ENCODE data around the gene FGFBP3.

FGFBP3 gene, protein sequence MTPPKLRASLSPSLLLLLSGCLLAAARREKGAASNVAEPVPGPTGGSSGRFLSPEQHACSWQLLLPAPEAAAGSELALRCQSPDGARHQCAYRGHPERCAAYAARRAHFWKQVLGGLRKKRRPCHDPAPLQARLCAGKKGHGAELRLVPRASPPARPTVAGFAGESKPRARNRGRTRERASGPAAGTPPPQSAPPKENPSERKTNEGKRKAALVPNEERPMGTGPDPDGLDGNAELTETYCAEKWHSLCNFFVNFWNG
- total RNA-seq, result 1.2 to 3.0 (median 1.8) reads per million in 3 experiments

DNA sequence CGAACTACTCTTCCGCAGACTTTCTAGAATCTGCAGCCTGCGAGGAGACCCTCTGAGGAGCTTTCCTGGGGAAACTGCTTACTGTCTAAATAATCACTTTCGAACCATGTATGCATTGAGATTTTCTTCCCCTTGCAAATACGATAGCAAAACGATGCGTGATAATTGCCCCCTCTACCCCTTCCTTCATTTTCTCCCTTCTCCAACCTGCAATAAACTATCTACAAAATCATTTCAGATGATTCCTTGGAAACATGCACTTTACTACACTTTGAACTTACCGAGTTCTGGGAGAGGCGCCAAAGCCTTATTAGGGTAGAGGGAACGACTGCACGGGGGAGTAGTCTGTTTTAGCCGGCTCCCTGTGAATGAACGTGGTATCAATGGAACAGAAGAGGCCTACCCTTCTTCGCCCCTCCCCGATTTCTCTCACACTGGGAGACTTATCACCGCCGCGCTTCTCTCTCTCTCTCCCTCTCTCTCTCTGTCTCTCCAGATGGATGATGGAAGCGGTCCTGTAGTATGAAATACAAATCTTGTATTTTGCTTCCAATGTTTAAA is at the start of gene FGFBP3:
Gene FGFBP3 (minus strand): TSS at position 370 of the 561 bp plus-strand sequence. CDS start 517 bp downstream, outside the sequence.
- DNase-seq, result no peak

- no peak for DNase-seq
Measured at GRCh38 chr10:91957091-91957490, 47.8 kb upstream of the FGFBP3 start.

GRCh38 chr10:91955114-91955513 is 45.8 kb upstream of the FGFBP3 start:
- DNase-seq, result no peak

DNA sequence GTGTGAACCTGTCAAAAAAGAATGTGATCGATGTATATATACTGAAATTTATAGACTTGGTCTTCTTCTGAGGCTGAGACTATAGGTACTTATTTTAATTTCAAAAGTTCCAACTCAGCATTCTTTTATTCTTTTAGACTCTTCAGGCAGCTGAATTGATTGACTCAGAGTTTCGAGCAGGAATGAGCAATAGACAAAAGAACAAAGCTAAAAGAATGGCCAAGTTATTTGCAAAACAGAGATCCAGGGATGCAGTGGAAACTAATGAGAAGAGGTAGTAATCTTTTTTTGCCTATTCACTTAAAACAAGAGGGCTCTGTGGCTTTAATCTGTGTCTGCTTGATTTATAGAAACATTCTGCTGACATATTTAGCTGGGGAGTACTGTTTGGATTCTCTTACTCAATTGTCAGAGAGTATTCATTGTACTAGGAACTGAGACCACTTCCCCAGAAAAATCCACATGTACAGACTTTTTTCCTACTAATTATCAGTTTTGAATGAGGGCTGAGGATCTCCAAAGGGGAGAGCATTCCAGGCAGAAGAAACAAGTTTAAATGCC is 44.4 kb upstream of the FGFBP3 start:
- no peak for DNase-seq

DNA sequence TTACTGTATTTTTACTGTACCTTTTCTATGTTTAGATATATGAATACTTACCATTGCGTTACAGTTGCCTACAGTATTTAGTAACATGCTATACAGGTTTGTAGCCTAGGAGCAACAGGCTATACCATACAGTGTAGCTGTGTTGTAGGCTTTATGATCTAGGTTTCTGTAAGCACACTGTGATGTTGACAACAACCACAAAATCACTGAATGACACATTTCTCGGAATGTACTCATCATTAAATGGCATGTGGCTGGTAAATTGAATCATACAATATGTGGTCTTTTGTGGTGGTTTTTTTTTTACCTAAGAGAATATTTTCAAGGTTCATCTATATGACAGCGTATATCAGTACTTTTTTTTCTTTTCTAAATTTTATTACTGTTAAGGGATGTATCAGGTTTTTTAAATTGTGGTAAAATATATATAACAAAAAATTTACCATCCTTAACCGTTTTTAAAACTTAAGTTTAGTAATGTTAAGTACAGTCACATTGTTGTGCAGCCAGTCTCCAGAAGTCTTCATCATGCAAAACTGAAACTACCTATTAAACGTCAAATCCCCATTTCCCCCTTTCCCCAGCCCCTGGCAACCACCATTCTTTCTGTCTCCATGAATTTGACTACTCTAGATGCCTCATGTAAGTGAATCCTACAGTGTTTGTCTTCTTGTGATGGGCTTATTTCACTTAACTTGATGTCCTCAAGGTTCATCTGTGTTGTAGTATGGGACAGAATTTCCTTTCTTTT is 35.8 kb upstream of the FGFBP3 start:
- DNase-seq, result no peak

DNA sequence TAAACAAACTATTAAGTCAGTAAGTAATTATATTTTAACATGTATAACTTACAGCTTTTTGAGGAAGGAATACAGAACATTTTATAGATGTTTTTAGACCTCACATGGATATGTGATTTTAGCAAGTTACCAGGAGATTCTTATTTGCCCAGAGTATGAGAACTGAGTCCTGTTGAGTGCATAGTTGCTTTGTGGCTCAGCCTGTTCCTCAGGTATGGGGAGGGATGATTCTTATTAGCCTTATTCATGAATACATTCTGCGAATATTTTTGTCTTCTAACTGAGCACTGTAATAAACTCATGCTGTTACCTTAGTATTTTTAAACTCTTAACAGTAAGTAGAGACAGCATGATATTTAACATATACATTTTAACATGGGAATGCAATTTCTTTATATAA is 32.1 kb upstream of the FGFBP3 start:
- no peak for DNase-seq

GRCh38 chr10:91939653-91940052 is 30.4 kb upstream of the FGFBP3 start:
- DNase-seq, result no peak

DNA sequence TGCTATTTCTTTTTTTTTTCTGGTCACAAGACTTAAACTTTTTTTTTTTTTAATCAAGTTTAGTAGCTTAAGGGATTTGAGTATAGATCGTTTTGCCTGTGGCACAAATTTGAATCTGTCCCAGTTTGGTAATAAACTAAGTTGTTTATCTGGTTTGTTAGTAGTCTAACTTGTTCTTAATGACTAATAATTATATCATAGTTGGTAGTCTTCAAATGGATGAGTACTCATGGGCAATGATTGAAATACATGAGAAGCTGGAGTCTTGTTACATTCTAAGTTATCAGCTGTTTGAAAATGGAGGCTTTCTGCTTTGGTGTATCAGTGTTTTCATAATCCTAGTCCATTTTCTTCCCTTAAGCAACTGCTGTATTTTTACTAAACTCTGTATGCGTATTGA is 26.6 kb upstream of the FGFBP3 start:
- no peak for DNase-seq

DNA sequence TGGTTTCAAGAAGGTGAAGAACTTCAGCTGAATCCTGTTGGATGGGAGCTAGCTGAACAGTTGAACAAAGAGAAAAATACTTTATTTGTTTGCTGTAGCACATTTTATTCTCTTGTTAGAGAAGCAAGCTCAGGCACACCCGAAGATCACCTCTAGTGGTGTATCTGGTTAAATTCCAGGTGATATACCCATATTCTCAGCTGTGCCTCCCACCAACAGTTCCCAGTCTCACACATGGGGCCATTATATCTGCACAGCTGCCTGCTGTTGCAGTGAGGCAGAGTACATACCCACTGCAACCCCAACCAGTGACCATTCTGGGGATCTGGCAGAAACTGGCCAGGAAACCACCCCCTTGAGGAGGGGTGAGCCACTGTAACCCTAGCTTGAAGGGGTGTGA is 23.5 kb upstream of the FGFBP3 start:
- DNase-seq, result no peak

DNA sequence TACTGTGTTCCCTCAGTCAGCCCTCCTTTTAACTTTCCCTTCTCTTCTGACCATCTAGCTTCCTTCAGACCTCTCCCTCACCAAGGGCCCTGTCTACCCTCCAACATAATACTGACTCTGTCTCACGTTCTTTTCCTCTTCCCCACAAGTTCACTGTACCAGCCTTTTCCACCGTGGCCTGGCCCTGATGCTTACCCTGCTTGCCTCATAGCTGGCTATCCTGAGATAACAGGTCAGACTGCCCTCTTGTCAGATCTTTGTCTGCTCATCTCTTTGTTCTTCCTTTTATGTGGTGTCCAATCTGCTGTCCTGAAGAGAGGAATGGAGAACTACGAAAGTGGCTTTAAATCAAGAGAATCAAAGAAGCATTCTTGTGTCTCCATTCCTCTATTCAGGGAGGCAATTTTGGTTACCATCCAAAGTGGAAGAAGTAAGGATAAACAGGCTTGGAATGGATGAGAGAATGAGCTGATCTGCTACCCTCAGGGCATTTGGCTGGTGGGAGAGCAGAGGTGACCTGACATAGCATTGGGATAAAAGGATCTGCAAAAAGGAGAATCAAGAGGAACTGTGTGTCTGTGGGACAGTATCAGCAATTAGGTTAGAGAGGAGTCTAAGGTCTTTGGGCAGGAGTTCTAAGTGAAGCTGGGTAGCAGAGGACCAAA is 22.4 kb upstream of the FGFBP3 start:
- no peak for DNase-seq

DNA sequence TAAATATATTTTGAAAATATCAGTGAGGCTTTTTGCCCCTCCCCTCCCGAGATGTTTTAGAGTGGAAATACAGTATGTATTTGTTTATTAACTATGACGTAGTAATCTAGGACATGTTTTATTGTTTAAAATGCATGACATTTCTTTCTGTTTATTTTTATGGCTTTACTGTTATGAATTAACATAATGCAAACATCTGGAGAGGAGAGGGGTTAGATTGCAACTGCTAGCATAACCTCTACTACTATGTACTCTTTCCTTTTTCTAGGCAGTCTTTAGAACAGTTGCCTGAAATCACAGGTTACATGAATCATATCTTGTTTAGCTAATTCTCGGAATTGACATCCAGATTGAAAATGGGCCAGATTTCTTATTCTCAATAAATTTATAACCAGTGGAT is 21.7 kb upstream of the FGFBP3 start:
- no peak for DNase-seq

DNA sequence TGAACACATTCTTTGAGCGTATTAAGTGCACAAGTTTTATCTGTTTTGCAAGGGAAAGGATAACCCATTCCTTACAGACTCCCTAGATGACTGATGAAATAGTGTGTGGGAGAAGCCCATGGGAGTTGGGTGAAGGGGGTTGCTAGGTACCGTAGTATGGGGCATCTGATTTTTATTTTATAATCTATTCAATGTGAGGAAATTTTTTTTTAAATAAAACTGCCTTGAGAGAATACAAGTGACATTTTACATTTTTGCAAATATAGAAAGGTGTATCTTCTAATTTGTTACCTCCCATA is 15.7 kb upstream of the FGFBP3 start:
- no peak for DNase-seq

DNA sequence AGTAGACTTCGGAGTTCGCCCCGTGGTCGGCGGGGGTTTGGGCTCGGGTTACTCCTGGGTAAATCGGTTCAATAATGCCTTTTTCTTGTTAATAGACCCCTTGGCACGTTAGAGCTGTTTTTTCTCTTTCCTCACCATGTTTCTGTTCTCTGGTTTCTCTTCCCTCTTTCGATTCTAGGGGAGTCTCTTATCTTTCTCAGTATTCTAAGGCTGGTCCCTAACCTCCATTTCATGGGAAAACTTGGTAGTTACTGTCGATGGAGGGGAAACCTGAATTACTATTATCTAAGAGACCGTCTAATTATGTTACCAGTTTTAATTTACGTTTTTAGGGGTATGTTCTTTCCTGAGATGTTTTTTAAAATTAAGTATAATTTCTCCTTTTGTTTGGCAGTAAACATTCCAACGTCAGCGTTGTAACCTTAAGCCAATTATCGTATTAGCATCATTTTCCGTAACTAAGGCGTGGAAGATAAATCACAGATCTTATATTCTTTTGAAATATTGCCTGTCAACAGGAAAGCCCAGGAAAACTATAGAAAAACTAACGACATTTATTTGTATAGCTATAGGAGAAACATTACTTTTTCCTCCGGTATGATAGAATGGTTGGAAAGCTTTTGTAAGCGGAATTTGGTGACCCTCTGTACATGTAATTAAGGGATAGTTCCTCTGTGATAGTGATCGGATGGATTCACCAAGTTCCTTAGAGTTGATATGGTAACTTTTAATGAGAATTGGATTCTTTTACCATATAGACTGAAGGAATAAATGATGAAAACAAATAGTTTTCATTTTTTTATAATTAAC is 15.1 kb upstream of the FGFBP3 start:
- no peak for DNase-seq

GRCh38 chr10:91923371-91924211 is 14.3 kb upstream of the FGFBP3 start, which contains the start of gene BTAF1:
TSS of gene BTAF1 (plus strand) at chr10:91923770. CDS start at chr10:91924077, 307 bp downstream.
- DNase-seq, result peak; percentile 89

DNA sequence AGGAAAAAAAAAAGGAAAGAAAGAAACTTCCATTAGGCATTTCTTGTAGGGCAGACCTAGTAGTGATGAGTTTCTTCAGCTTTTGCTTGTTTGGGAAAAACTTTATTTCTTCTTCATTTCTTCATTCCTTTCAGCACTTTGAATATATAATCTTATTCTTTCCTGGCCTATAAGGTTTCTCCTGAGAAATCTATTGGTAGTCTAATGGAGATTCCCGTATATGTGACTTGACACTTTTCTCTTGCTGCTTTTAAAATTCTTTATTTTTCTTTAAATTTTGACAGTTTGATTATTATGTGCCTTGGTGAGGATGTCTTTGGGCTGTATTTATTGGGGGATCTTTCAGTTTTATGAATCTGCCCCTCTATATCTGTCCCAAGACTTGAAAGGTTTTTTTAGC is 10.4 kb upstream of the FGFBP3 start:
- no peak for DNase-seq

GRCh38 chr10:91910467-91910866 is 1.2 kb upstream of the FGFBP3 start:
- DNase-seq, result no peak

- peak; percentile 71 for DNase-seq
Measured at GRCh38 chr10:91908337-91909116, 759 bp downstream of the FGFBP3 start.

DNA sequence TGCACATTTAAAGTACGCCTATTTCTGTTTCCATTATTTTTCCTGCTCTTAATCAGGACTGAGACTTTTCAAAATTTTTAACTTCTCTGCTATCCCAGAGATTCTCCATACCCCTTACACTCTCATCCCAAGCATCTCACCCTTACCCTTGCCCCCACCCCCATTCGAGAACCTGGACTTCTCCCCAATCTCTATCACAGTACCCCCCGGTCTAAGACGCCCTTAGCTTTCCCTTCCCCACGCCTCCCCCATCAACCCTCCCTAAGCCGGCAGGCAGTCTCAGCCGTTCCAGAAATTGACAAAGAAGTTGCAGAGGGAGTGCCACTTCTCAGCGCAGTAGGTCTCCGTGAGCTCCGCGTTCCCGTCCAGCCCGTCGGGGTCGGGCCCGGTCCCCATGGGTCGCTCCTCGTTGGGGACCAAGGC is 1.4 kb downstream of the FGFBP3 start:
- DNase-seq, result no peak

GRCh38 chr10:91907033-91907594 is 2.2 kb downstream of the FGFBP3 start:
- DNase-seq, result no peak

All from central memory CD4-positive, alpha-beta T cell (primary cell).